PC-9 (cell line): ENCODE measurements around the gene LRRC28. TPM values are rescaled to one million over a fixed set of nuclear protein-coding genes. Genes with fewer than 3 reads are reported as not detected.

Source experiments
- BruUV-seq: library from RNA; stranded (reverse); fragments of 400-500 nt; replicated peaks from 2 replicates; lab custom pipeline; 2021; lab: Mats Ljungman, UMichigan
- CTCF ChIA-PET: fragments of 300-600 bp; sonication (Branson Sonifier 250); formaldehyde crosslinking; loops from one replicate; lab custom pipeline; 2022; ENCODE audit warnings: antibody characterized with exemption; lab: Charles Lee
- POLR2A ChIA-PET: fragments of 300-600 bp; sonication (Branson Sonifier 250); formaldehyde crosslinking; loops from one replicate; lab custom pipeline; 2022; ENCODE audit warnings: antibody characterized with exemption; ENCODE audit not compliant: unreplicated experiment; lab: Charles Lee
- DNase-seq, 2 experiments: peaks; one replicate each; pipeline versions ENCODE4 v3.0.0 to v3.0.0-alpha.2; 2015 to 2022; ENCODE audit warnings: mixed read lengths in 1 of 2
- H2AFZ ChIP-seq: fragments of 200-600 bp; sonication (generic); 2 replicates; pipeline ENCODE4 v1.8.1; 2017; ENCODE audit warnings: antibody characterized with exemption
- H3F3A ChIP-seq: fragments of 200-600 bp; sonication (generic); 2 replicates; pipeline ENCODE4 v1.8.1; 2017; ENCODE audit warnings: antibody characterized with exemption, mild to moderate bottlenecking, low read depth; ENCODE audit not compliant: insufficient read depth
- H3K27ac ChIP-seq: fragments of 200-600 bp; sonication (generic); 2 replicates; pipeline ENCODE4 v1.6.1; 2016; ENCODE audit warnings: mixed run types
- H3K27me3 ChIP-seq: fragments of 200-600 bp; sonication (generic); 2 replicates; pipeline ENCODE4 v1.6.1; 2016; ENCODE audit warnings: low read depth, mixed run types; ENCODE audit not compliant: insufficient read depth
- H3K36me3 ChIP-seq: fragments of 200-600 bp; sonication (generic); 2 replicates; pipeline ENCODE4 v1.6.1; 2016; ENCODE audit warnings: low read depth, mixed run types
- H3K4me1 ChIP-seq: fragments of 200-600 bp; sonication (generic); replicated peaks from 2 replicates; pipeline ENCODE4 v1.6.1; 2016; ENCODE audit warnings: mixed run types; ENCODE audit not compliant: insufficient read depth
- H3K4me2 ChIP-seq: fragments of 200-600 bp; sonication (generic); 2 replicates; pipeline ENCODE4 v1.6.1; 2017; ENCODE audit warnings: mixed run types
- H3K4me3 ChIP-seq: fragments of 200-600 bp; sonication (generic); 2 replicates; pipeline ENCODE4 v1.6.1; 2016; ENCODE audit warnings: mixed run types
- H3K79me2 ChIP-seq: fragments of 200-600 bp; sonication (generic); 2 replicates; pipeline ENCODE4 v1.6.1; 2017; ENCODE audit warnings: low read depth, mixed run types
- H3K9me2 ChIP-seq: fragments of 200-600 bp; sonication (generic); 2 replicates; pipeline ENCODE4 v1.8.1; 2017; ENCODE audit warnings: mild to moderate bottlenecking; ENCODE audit not compliant: insufficient read depth
- H3K9me3 ChIP-seq: fragments of 200-600 bp; sonication (generic); 2 replicates; pipeline ENCODE4 v1.8.1; 2016; ENCODE audit warnings: low read depth; ENCODE audit not compliant: insufficient read depth
- H4K20me1 ChIP-seq: fragments of 200-600 bp; sonication (generic); 2 replicates; pipeline ENCODE4 v1.8.1; 2017; ENCODE audit not compliant: insufficient read depth
- EZH2 ChIP-seq: fragments of 200-600 bp; sonication (generic); IDR thresholded peaks from 2 replicates; pipeline ENCODE4 v1.8.0; 2017; ENCODE audit warnings: antibody characterized with exemption, low read depth
- intact Hi-C: fragments of 100-400 bp; cut with micrococcal nuclease; formaldehyde crosslinking; loops from one replicate; pipeline ENCODE4 v1.10.0; 2022; ENCODE audit not compliant: unreplicated experiment
- total RNA-seq: library from RNA; stranded (reverse); gene quantifications from 2 replicates; pipeline ENCODE4 v1.2.3, GENCODE V29; 2021
- TF ChIP-seq, protein P1 (sequence below): fragments of 200-600 bp; sonication (generic); conservative IDR thresholded peaks from 2 replicates; pipeline ENCODE4 v1.6.1; 2017; ENCODE audit warnings: mixed run types, antibody characterized with exemption, mild to moderate bottlenecking, moderate library complexity

LRRC28 gene
- total RNA-seq, 1 experiment from 2014 or later = 13.5 TPM

DNA sequence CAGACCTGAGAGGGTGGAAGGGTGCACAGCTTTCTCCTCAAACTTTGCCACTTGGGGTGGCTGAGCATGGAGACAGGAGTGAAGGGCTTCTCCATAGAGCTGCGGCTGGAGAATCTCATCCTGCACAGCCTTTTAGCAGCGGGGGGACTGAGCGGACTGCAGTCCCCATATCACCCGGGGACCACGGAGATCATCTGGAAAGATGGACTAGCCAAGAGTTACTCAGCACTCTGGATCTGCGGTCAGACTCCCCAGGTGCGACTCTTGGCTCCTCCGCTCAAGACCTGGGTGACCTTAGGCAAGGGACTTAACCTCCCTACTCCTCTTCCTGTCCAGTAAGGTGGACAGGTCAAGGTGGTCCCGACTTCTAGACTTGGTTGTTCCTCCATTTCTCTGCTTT is 188.7 kb downstream of the LRRC28 start:
- no TSS peak for BruUV-seq
- H3K9me2 ChIP-seq = no peaks in the 10 kb centered on the region
- TF ChIP-seq EZH2 = no peak
- TF ChIP-seq, protein P1, sequence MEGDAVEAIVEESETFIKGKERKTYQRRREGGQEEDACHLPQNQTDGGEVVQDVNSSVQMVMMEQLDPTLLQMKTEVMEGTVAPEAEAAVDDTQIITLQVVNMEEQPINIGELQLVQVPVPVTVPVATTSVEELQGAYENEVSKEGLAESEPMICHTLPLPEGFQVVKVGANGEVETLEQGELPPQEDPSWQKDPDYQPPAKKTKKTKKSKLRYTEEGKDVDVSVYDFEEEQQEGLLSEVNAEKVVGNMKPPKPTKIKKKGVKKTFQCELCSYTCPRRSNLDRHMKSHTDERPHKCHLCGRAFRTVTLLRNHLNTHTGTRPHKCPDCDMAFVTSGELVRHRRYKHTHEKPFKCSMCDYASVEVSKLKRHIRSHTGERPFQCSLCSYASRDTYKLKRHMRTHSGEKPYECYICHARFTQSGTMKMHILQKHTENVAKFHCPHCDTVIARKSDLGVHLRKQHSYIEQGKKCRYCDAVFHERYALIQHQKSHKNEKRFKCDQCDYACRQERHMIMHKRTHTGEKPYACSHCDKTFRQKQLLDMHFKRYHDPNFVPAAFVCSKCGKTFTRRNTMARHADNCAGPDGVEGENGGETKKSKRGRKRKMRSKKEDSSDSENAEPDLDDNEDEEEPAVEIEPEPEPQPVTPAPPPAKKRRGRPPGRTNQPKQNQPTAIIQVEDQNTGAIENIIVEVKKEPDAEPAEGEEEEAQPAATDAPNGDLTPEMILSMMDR = no peak
- ChIA-PET CTCF (no interaction called here), POLR2A (no interaction called here)
- H3K4me3 ChIP-seq = no peak overlapping the region
- no peak overlapping the region for H3K27ac ChIP-seq
- no peaks in the 10 kb centered on the region for H4K20me1 ChIP-seq
- no peaks in the 10 kb centered on the region for H3K36me3 ChIP-seq
- H3K9me3 ChIP-seq = no peaks in the 10 kb centered on the region
- peaks cover 9% of the 10 kb centered on the region; the same call in 1 of the 2 replicates for H3F3A ChIP-seq
- H3K4me2 ChIP-seq = no peak overlapping the region
- intact Hi-C loops = no loop called here
- peaks cover 33% of the 10 kb centered on the region for H3K4me1 ChIP-seq
- H2AFZ ChIP-seq = no peak overlapping the region
- H3K79me2 ChIP-seq = no peaks in the 10 kb centered on the region
- DNase-seq = no peak
- no peaks in the 10 kb centered on the region for H3K27me3 ChIP-seq

Other genes with a start within 250 kb of the LRRC28 start
- gene PGPEP1L, start 243.7 kb upstream of the LRRC28 start, total RNA-seq = 0.28 TPM in 1 of 2 replicates, not detected in the other
- gene SYNM, start 146.4 kb upstream of the LRRC28 start, total RNA-seq = 2.2 and 2.4 TPM in 2 replicates
- 18.4 and 21.6 TPM in 2 replicates for gene TTC23, start 1.9 kb upstream of the LRRC28 start, total RNA-seq